ENCODE measurements around the gene SPINT3.
"Not testable (repeated sequence)": the region's sequence is repeated elsewhere in the genome, so short reads cannot be mapped to it uniquely, and the experiment has no call there.

Gene SPINT3

DNA sequence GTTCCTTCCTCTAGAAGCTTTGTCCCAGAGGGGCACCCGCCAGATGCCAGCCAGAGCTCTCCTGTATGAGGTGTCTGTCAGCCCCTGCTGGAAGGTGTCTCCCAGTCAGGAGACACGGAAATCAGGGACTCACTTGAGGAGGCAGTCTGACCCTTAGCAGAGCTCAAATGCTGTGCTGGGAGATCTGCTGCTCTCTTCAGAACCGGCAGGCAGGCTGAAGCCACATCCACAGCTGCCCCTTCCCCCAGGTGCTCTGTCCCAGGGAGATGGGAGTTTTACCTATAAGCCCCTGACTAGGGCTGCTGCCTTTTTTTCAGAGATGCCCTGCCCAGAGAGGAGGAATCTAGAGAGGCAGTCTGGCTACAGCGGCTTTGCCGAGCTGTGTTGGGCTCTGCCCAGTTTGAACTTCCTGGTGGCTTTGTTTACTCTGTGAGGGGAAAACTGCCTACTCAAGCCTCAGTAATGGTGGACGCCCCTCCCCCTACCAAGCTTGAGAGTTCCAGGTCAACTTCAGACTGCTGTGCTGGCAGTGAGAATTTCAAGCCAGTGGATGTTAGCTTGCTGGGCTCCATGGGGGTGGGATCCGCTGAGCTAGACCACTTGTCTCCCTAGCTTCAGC, 37.8 kb downstream of the SPINT3 start:
- WGBS, 2 experiments: 87 to 91% methylated on average over 7 of the region's 7 CpGs
- not testable (repeated sequence) for H3K4me1 ChIP-seq (ENCODE audit: control insufficient read depth, insufficient read depth, low read length); H3K4me3 ChIP-seq (ENCODE audit: insufficient read depth, low read depth, low read length); H3K27ac ChIP-seq (ENCODE audit: insufficient read depth, low read depth, low read length, poor library complexity, severe bottlenecking); H3K27me3 ChIP-seq (ENCODE audit: control insufficient read depth, insufficient read depth, low read length, poor library complexity, severe bottlenecking); H3K9me3 ChIP-seq (ENCODE audit: control insufficient read depth, low read length); H3K36me3 ChIP-seq (ENCODE audit: control insufficient read depth, insufficient read depth, low read length)

- not testable (repeated sequence) for H3K36me3 ChIP-seq (ENCODE audit: control insufficient read depth, insufficient read depth, low read length); H3K27ac ChIP-seq (ENCODE audit: insufficient read depth, low read depth, low read length, poor library complexity, severe bottlenecking); H3K4me1 ChIP-seq (ENCODE audit: control insufficient read depth, insufficient read depth, low read length); H3K4me3 ChIP-seq (ENCODE audit: insufficient read depth, low read depth, low read length); H3K9me3 ChIP-seq (ENCODE audit: control insufficient read depth, low read length)
- peaks cover 38% of the 10 kb centered on the region for H3K27me3 ChIP-seq (ENCODE audit: control insufficient read depth, insufficient read depth, low read length, poor library complexity, severe bottlenecking)
- WGBS, 2 experiments: 90 to 93% methylated on average over 2 to 3 of the region's 3 CpGs
Measured at GRCh38 chr20:45472286-45472685, 43.1 kb downstream of the SPINT3 start.

GRCh38 chr20:45470937-45471336, 44.5 kb downstream of the SPINT3 start:
- Histone ChIP-seq H3K36me3 (ENCODE audit: control insufficient read depth, insufficient read depth, low read length) (no peaks in the 10 kb centered on the region), H3K4me1 (ENCODE audit: control insufficient read depth, insufficient read depth, low read length) (no peaks in the 10 kb centered on the region), H3K27ac (ENCODE audit: insufficient read depth, low read depth, low read length, poor library complexity, severe bottlenecking) (no peak overlapping the region), H3K9me3 (ENCODE audit: control insufficient read depth, low read length) (no peaks in the 10 kb centered on the region), H3K4me3 (ENCODE audit: insufficient read depth, low read depth, low read length) (peak overlapping the region; percentile 46), H3K27me3 (ENCODE audit: control insufficient read depth, insufficient read depth, low read length, poor library complexity, severe bottlenecking) (peaks cover 38% of the 10 kb centered on the region)
- WGBS, 2 experiments: 34 to 42% methylated on average over 10 of the region's 10 CpGs

DNA sequence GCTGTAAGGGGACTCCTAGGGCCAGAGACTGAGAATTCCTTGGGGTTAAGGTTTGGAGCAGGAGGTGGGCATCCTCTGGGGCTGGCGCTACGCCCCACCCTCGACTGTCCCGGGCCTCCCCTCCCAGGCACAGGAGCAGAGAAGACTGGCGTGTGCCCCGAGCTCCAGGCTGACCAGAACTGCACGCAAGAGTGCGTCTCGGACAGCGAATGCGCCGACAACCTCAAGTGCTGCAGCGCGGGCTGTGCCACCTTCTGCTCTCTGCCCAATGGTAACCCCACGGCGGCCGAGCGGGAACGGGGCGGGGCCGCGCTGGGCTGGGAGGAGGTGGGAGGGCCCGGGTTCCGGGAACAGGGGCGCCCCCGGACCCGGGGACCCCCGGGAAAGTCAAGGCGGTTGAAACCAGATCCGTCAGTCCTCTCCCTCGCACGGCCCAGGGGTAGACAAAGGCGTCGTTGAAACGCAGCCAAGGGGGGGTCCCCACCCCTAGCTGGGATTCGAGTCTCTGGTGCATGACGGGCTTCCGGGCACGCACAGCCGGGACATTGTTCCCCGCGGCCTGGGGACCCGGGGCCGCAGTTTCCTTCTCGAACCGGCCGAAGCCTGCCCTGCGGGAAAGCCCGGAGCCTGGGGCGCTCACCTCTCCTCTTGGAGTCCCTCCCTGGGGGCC, 45.0 kb downstream of the SPINT3 start:
- Histone ChIP-seq H3K9me3 (ENCODE audit: control insufficient read depth, low read length) (no peaks in the 10 kb centered on the region), H3K4me1 (ENCODE audit: control insufficient read depth, insufficient read depth, low read length) (no peaks in the 10 kb centered on the region), H3K27me3 (ENCODE audit: control insufficient read depth, insufficient read depth, low read length, poor library complexity, severe bottlenecking) (peaks cover 38% of the 10 kb centered on the region), H3K36me3 (ENCODE audit: control insufficient read depth, insufficient read depth, low read length) (no peaks in the 10 kb centered on the region), H3K27ac (ENCODE audit: insufficient read depth, low read depth, low read length, poor library complexity, severe bottlenecking) (no peak overlapping the region), H3K4me3 (ENCODE audit: insufficient read depth, low read depth, low read length) (peak overlapping the region; percentile 46)
- WGBS, 2 experiments: 1% methylated on average over 50 of the region's 50 CpGs

- H3K9me3 ChIP-seq (ENCODE audit: control insufficient read depth, low read length): no peaks in the 10 kb centered on the region
- no peaks in the 10 kb centered on the region for H3K4me1 ChIP-seq (ENCODE audit: control insufficient read depth, insufficient read depth, low read length)
- no peaks in the 10 kb centered on the region for H3K36me3 ChIP-seq (ENCODE audit: control insufficient read depth, insufficient read depth, low read length)
- no peak within 1 kb of the TSS for H3K27ac ChIP-seq (ENCODE audit: insufficient read depth, low read depth, low read length, poor library complexity, severe bottlenecking)
- peak within 1 kb of the TSS; percentile 46 for H3K4me3 ChIP-seq (ENCODE audit: insufficient read depth, low read depth, low read length)
- peaks cover 38% of the 10 kb centered on the region for H3K27me3 ChIP-seq (ENCODE audit: control insufficient read depth, insufficient read depth, low read length, poor library complexity, severe bottlenecking)
- 2% methylated on average over 54 of the region's 54 CpGs for WGBS, 2 experiments
Measured at GRCh38 chr20:45469336-45470261, 45.8 kb downstream of the SPINT3 start, which contains the start of gene WFDC2. TSS of gene WFDC2 (plus strand) at chr20:45469753. CDS start at chr20:45469782, 29 bp downstream.

DNA sequence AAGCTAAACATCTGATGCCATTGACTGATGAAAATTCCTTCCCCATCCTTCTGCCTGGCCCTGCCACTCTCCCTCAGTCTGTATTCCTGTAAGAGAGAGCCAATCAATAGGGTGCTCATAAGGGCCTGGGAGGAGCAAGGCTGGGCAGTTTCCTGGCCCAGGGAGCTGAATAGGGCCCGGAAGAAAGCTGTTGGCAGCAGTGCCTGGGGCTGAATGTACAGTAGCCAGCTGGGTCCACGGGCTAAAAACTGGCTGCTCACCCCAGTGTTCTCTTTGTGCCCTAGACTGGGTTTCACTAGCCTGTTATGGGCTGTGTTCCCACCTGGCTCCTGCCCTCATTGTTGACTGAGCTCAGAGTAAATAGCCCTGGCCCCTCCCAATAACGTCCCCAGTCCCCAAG, 47.6 kb downstream of the SPINT3 start:
- no peak overlapping the region for H3K4me3 ChIP-seq (ENCODE audit: insufficient read depth, low read depth, low read length)
- H3K36me3 ChIP-seq (ENCODE audit: control insufficient read depth, insufficient read depth, low read length): no peaks in the 10 kb centered on the region
- H3K4me1 ChIP-seq (ENCODE audit: control insufficient read depth, insufficient read depth, low read length): no peaks in the 10 kb centered on the region
- 69 to 81% methylated on average over 3 of the region's 3 CpGs for WGBS, 2 experiments
- H3K9me3 ChIP-seq (ENCODE audit: control insufficient read depth, low read length): no peaks in the 10 kb centered on the region
- peaks cover 38% of the 10 kb centered on the region for H3K27me3 ChIP-seq (ENCODE audit: control insufficient read depth, insufficient read depth, low read length, poor library complexity, severe bottlenecking)
- H3K27ac ChIP-seq (ENCODE audit: insufficient read depth, low read depth, low read length, poor library complexity, severe bottlenecking): no peak overlapping the region

DNA sequence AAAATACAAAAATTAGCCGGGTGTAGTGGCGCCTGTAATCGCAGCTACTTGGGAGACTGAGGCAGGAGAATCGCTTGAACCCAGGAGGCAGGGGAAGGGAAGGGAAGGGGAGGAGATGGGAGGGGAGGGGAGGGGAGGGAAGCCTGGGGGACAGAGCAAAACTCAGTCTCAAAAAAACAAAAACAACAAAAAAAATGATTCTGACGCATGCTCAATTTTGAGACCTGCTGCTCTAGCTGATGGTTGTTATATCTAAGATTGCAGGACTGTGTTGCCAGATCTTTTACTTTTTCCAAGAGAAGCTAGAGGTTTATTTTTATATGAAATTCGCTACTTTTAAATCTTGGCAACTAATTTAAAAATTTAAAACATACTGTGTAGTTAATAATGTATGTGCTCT, 48.2 kb downstream of the SPINT3 start:
- 92 to 96% methylated on average over 4 to 5 of the region's 6 CpGs for WGBS, 2 experiments
- Histone ChIP-seq H3K27ac (ENCODE audit: insufficient read depth, low read depth, low read length, poor library complexity, severe bottlenecking) (no peak overlapping the region), H3K4me1 (ENCODE audit: control insufficient read depth, insufficient read depth, low read length) (no peaks in the 10 kb centered on the region), H3K9me3 (ENCODE audit: control insufficient read depth, low read length) (no peaks in the 10 kb centered on the region), H3K4me3 (ENCODE audit: insufficient read depth, low read depth, low read length) (no peak overlapping the region), H3K27me3 (ENCODE audit: control insufficient read depth, insufficient read depth, low read length, poor library complexity, severe bottlenecking) (peaks cover 38% of the 10 kb centered on the region), H3K36me3 (ENCODE audit: control insufficient read depth, insufficient read depth, low read length) (no peaks in the 10 kb centered on the region)

GRCh38 chr20:45465491-45466266, 49.7 kb downstream of the SPINT3 start:
- Histone ChIP-seq H3K4me3 (ENCODE audit: insufficient read depth, low read depth, low read length) (no peak overlapping the region), H3K9me3 (ENCODE audit: control insufficient read depth, low read length) (no peaks in the 10 kb centered on the region), H3K27ac (ENCODE audit: insufficient read depth, low read depth, low read length, poor library complexity, severe bottlenecking) (no peak overlapping the region), H3K4me1 (ENCODE audit: control insufficient read depth, insufficient read depth, low read length) (no peaks in the 10 kb centered on the region), H3K27me3 (ENCODE audit: control insufficient read depth, insufficient read depth, low read length, poor library complexity, severe bottlenecking) (peaks cover 25% of the 10 kb centered on the region), H3K36me3 (ENCODE audit: control insufficient read depth, insufficient read depth, low read length) (no peaks in the 10 kb centered on the region)
- WGBS, 2 experiments: 59 to 100% methylated on average over 1 of the region's 1 CpG

DNA sequence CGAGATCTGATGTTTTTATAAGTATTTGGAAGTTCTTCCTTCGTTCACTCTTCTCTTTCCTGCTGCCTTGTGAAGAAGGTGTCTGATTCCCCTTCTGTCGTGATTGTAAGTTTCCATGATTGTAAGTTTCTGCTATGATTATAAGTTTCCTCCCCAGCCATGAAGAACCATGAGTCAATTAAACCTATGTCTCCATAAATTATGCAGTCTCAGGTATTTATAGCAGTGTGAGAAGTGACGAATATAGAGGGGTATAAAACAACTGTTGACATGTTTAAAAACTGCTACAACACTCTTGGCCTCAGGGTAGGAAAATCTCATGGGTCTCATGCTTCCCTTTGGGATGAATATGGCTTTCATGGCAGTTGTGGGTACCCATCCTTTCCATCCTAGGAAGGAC, 51.7 kb downstream of the SPINT3 start:
- peaks cover 6% of the 10 kb centered on the region for H3K27me3 ChIP-seq (ENCODE audit: control insufficient read depth, insufficient read depth, low read length, poor library complexity, severe bottlenecking)
- no peak overlapping the region for H3K4me3 ChIP-seq (ENCODE audit: insufficient read depth, low read depth, low read length)
- WGBS, 2 experiments: 94 to 95% methylated on average over 3 of the region's 4 CpGs

More for the DNA sequence above, 51.7 kb downstream of the SPINT3 start:
- no peaks in the 10 kb centered on the region for H3K9me3 ChIP-seq (ENCODE audit: control insufficient read depth, low read length)
- H3K4me1 ChIP-seq (ENCODE audit: control insufficient read depth, insufficient read depth, low read length): no peaks in the 10 kb centered on the region
- H3K36me3 ChIP-seq (ENCODE audit: control insufficient read depth, insufficient read depth, low read length): no peaks in the 10 kb centered on the region
- H3K27ac ChIP-seq (ENCODE audit: insufficient read depth, low read depth, low read length, poor library complexity, severe bottlenecking): no peak overlapping the region

Measured in ectodermal cell (in vitro differentiated cells).